GM18951 (cell line): ENCODE results near the gene HOXA7.

Experiments
- POLR2A ChIP-seq: IDR thresholded peaks from 4 replicates; pipeline ENCODE4 v1.6.1; 2011; ENCODE audit warnings: mild to moderate bottlenecking; ENCODE audit not compliant: insufficient read length, insufficient read depth; ENCODE audit errors: extremely low read depth
- in situ Hi-C: fragments of 300-500 bp; cut with MboI; formaldehyde crosslinking; loops from one replicate; pipeline ENCODE4 v1.12.0; 2022; ENCODE audit warnings: low sequenced_read_pairs, mixed read lengths, inconsistent platforms; ENCODE audit not compliant: unreplicated experiment

Gene HOXA7

DNA sequence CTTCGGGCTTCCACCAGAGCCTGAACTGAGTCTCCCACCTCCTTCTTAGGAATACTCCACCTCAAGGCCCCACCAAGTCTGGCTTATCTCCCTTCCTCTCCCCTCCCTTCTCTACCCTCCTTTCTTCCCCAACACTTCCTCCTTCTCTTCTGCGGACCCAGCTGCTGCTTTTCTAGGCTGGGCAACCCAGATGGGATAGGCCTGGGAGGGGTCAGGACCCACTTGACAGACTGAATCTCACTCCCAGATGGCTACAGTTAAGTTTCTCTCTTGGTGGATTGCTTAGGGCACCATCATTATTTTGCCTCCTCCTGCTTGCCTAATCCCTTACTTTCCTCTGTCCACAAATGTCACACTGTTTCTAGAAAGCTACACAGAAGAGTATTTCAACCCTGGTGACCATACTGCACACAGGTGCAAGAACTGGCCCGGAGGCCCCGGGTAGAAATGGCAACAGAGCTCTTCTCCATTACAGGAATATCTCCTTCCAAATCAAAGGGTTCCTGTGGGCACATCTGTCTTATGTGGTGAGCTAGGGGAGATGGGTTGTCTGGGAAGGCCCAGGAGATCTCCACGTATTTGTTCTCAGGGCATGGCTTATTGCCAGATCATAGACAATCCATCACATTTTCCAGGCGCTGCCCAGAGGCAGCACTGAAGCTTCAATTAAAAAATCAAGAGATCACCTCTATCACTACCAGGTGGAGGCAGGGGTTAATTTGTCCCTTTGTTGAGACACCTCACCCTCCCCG is 33.7 kb upstream of the HOXA7 start:
- TF ChIP-seq POLR2A: no peak
- in situ Hi-C loops: loop anchor here (10.0 kb wide), 1 partner anchor 55 kb away; the partner anchor contains the start of gene EVX1

- TF ChIP-seq POLR2A: no peak
- in situ Hi-C loops: no loop called here
These were observed 33.0 kb upstream of the HOXA7 start for GRCh38 chr7:27189295-27189996.

DNA sequence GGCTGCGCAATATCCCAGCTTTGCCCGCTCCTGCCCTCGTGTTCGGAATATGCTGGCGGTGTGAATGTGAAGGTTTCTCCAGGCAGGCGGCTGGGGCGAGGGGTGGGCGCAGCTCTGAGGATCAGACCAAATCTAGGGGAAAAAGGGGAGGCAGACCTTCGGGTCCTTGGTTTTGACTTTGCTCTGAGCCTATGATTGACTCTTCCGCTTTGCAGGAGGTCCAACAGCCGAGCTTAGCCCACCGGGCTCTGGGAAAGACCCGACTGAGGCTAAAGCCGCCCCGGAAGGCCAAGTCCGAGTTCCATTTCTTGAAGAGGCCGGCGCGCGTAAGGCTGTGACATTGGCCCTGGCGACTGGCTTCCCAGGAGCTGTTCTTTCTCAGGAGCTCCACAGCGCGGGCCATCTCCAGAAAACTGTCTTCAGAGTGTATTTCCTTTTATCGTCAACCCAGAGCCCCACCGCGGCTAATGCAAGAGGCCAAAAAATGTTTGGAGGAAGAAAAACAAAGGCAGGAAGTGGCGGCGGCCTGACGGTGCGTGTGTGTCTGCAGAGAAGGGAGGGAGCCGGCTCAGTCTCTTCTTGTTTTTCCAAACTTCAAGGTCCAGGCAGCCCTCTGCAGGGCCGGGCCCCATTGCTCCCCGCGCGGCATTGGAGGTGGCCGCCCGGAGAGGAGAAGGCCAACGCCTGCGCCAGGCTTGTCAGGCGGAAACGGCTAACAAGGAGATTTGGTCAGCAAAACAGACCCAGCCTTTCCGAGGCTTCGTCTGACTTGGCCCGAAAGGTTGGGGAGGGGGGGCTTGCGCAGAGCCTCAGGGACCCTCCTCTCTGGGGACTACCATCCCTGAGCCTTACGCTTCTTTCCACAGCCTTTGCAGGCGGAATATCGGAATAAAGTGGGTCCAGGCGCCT is 32.2 kb upstream of the HOXA7 start:
- no peak for TF ChIP-seq POLR2A
- in situ Hi-C loops: no loop called here

- in situ Hi-C loops: no loop called here
- TF ChIP-seq POLR2A: no peak
These were observed 31.3 kb upstream of the HOXA7 start for GRCh38 chr7:27187475-27188385.

DNA sequence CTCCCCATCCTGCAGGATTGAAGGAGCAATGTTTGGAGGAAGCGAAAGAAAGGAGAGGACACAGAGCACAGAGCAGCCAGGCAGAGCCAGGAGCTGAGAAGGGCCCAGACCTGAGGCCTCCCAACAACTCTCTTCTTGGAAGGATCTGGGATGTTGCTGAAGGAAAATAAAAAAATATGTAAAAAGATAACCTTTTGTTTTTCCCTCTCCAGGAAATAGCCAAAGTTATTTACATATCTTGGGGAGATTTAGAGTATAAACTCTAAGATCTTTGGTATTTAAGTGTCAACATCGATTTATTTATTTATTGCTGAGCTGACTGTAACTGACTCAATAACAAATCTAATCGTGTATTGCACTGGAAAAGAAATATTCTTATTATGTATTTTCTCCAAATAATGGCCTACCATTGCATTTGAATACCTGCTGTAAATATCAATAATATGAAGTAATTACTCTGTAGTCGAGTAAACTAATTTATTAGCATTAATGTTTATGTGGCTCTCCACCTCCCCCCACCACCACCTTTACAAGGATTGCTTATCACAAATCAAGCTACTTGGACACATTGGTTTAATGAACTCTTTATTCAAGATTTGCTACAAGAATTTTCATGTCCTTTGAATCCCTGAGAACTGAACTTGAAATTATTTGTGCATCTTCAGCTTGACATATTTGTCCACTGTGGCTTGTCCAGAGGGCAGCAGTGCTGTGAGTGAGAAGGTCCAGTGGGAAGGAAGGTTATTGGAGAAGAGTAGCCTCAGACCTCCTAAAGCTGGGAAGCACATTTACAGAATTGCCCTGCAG is 30.4 kb upstream of the HOXA7 start:
- TF ChIP-seq POLR2A: no peak

DNA sequence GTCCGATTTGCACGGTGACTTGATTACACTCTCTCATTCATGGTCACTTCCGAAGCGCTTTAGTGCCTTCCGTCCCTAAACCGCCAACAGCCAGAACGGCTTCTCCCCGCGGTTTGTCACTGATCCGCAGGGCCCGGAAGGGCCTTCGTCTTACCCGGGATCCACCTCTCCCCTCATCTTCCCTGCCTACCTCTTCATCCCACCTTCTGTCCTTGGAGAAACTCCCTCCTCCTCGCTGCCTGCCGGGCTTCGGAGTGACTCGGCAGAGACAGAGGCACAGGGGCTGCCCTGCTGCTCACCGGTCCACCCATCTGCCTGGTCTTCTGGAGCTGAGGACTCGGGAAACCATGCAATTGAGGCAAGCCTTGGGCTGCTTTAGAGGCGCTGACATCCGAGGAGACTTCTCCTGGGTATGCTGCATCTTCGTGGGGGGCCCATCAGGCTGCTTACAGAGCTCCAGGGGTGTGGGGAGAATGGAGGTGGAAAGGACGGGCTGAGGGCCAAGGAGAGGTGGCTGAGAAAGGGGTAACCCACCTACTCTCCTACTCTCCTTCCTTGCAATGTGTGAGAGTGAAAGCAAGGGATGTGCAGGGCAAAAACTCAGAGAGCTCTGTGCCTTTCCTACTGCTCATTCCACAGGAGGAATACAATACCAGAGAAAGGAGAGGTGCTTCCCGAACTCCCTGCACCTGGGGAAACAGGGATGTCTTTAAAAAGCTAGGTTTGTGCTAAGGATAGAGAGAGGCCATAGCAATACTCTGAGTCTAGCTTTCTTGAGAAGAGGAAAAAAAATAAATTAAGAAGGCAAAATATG is 29.6 kb upstream of the HOXA7 start:
- TF ChIP-seq POLR2A: no peak
- in situ Hi-C loops: no loop called here

More for the DNA sequence above, 30.4 kb upstream of the HOXA7 start:
- in situ Hi-C loops: no loop called here

GRCh38 chr7:27185013-27185853 is 28.8 kb upstream of the HOXA7 start, which contains the start of gene HOXA11:
HOXA11 (minus strand) TSS chr7:27185232; CDS start chr7:27185144, 88 bp downstream.
- in situ Hi-C loops: no loop called here
- no peak for TF ChIP-seq POLR2A

DNA sequence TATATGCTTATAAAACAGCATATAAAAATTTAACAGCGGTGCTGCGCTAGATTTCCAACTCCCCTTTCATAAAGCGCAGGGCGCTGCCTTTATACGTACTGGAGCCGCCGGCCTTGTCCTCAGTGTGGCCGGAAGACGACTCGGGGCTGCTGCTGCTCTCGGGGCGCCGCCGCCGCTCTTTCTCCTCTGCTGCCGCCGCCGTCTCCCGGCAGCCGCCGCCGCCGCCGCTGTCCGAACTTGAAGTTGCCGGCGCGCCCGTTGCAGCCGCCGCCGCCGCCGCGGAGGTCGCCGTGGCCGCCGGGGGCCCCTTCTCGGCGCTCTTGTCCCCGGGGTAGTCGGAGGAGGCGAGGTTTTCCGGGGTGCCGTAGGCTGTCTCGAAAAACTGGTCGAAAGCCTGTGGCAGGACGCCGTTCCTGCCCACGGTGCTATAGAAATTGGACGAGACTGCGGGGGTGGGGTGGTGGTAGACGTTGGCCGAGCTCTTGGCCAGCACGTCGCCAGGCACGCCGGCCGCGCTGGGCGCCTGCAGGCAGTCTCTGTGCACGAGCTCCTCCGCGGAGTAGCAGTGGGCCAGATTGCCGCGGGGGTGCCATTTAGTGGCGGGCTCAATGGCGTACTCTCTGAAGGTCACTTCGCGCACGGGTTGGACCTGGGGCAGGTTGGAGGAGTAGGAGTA is 28.0 kb upstream of the HOXA7 start:
- in situ Hi-C loops: no loop called here
- TF ChIP-seq POLR2A: no peak

DNA sequence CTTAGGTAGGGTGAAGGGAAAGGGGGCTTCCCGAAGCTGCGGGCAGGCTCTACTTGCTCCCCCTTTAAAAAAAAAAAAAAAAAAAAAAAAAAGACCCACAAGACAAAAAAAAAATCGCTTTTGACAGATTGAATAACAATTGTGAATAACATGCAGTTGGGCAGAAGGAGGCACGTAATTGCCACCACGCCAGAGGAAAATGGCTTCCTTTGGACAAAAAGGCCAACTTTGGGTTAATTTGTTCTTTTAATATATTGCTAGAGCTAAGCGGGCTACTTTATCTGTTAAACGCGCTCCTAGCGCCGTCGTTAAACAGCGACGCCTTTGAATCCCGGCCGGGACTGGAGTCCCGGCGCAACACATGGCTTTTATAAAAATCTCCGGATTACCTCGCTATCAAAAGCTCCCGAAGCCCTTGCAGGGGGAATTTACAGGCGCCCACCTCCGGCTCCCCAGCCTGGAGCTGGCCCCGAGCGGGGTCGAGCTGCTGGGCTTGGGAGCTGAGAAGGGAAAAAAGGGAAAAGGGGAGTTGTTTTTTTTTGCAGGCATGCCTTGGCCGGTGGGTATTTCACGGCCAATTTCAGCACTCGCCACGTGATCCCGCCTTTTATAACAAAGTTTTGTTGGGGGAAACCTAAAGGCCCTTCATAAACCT is 27.3 kb upstream of the HOXA7 start:
- TF ChIP-seq POLR2A: no peak
- in situ Hi-C loops: no loop called here
